Stimulated activated CD4-positive, alpha-beta T cell treated with anti-CD3 and anti-CD28 coated beads, Interleukin-4, amount 100 ng/mL, for 4 hours (primary cell): Measurements from ENCODE around the gene ACAN.
A peak's percentile ranks its signal among the peaks of the same experiment; 100 is the strongest.

ENCODE experiments used
- DNase-seq, 2 experiments: peaks; one replicate each; pipeline ENCODE4 v3.0.0-alpha.2; 2020

ACAN gene

DNA sequence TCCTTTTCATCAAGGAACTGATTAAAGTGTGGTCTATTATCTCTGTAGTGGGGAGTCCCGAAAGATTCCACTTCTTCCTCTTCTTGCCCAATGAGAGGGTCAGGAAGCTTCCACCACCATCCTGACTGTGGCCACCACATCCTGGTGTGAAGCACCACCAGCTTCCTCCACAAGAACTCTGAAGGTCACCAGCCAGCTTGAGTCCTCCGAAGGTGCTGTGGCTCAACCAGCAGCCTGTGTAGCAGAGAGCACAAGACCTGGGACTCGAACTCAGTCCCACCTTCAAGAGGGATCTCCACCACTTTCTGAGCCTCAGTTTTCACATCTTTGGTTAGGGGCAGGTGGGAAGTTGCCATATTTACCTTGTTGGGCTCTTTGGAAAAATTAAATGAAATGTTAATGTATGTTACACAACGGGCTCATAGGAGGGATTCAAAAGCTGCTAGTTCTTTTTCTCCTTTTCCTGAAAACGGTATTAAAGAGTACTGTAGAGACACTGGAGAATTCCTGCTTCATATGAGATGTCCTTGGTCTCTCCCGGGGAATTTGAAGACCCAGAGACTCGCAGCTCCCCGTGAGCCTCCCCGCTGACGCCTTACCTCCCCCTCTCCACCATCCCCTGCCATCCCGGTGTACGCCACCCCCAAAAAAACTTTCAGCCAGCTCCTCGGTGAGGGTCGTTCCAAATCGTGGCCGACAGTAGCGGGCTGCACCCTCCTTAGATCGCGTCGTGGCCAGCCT lies 816 bp upstream of the ACAN start:
- DNase-seq: no peak

- no peak for DNase-seq
Measured at GRCh38 chr15:88802991-88803240, 320 bp upstream of the ACAN start.

GRCh38 chr15:88803920-88804247 lies 648 bp downstream of the ACAN start:
- DNase-seq: no peak

DNA sequence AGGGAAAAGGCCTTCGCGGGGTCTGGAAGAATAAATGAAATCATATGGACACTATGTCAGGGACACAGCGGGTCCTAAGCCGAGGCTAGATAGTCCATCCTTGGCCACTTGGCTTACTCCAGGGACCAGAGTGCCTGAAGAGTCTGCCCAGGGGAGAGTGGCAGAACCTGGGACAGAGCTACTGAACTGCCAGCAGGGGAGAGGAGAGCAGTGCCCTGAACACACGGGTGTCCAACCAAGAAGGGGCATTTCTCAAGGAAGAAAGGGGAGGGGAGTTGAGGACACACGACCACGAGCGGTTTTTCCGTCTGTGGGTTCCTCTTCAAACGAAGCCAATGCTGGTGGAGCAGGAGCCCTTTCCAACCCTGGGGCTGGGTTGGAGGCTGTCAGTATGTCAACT lies 1.0 kb downstream of the ACAN start:
- DNase-seq: no peak

DNA sequence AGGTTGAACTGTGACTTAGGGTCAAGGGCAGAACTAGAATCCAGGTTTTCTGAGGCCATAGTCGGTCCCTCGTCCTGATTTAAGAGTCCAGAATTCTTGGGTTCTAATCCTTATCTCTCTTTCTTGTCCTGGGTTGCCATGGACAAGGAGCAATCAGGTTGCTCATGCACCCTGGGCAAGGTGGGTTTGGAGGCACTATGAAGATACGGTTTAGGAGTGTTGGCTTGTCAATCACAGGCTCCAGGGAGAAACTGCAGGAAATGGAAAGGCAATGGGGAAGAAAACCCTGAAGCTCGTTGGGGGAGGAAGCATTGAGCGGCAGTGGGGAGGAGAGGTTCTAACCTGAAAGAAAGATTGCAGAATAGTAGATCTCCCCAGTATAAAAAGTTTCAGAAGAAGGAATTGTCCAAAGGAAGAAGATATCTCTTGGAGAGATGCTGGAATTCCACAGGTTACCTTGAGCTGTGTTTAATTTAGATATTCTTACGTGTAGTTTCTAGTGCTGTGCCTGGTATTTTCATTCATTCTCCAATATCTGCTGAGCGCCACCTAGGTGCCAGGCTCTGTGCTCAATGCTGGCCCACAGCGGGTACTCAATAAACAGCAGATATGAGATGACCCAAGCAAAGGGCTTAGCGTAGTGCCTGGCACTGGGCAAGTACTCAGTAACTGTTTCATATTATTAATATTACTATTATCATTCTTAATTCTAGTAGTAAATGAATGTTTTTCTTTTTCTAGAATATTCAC lies 2.0 kb downstream of the ACAN start:
- no peak for DNase-seq

GRCh38 chr15:88810446-88810845 lies 7.2 kb downstream of the ACAN start:
- no peak for DNase-seq

GRCh38 chr15:88812133-88812532 lies 8.9 kb downstream of the ACAN start:
- no peak for DNase-seq

GRCh38 chr15:88813960-88814359 lies 10.7 kb downstream of the ACAN start:
- DNase-seq: no peak

DNA sequence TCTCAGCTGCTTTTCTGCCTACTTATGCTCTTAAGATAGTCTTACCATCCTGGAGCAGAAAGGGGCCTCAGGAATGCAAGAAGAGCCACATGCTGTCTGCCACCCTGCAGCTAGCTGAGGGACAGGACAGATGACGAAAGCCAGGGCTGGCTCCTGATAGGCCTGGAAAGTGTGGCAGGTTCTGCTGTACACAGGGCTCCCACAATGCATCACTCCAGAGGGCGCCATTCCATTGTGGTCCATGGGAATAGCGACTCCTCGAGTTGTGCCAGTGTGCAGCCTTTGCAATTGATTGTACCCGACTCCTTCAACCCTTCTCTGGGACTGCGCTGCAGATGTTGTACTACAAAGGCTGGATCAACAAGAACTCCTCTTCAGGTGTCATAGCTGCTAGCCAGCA lies 11.2 kb downstream of the ACAN start:
- DNase-seq: no peak

- no peak for DNase-seq
Measured at GRCh38 chr15:88818920-88819319, 15.7 kb downstream of the ACAN start.

DNA sequence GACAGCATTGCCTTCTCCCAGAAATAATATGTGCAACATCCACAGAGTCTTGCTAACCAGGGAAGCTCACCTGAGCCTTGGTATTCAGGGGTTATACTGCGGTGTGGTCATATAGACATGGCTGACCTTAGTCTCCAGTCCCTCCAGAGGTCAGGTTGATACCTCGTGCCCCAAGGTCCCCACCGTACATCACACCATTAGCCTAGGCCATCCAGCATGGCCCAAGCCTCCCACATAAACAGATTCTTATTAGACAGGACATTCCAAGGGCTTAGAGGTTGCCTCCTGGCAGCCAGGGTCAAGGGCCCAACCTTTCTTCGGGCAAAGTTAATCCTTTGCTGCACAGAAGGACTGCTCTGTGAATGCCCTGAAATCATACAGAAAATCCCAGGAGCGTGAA lies 18.8 kb downstream of the ACAN start:
- no peak for DNase-seq

GRCh38 chr15:88828791-88829190 lies 25.6 kb downstream of the ACAN start:
- no peak for DNase-seq

- no peak for DNase-seq
Measured at GRCh38 chr15:88830016-88830415, 26.8 kb downstream of the ACAN start.

GRCh38 chr15:88832820-88833730 lies 29.8 kb downstream of the ACAN start:
- no peak for DNase-seq

- DNase-seq: no peak
Measured at GRCh38 chr15:88833731-88834100, 30.5 kb downstream of the ACAN start.

DNA sequence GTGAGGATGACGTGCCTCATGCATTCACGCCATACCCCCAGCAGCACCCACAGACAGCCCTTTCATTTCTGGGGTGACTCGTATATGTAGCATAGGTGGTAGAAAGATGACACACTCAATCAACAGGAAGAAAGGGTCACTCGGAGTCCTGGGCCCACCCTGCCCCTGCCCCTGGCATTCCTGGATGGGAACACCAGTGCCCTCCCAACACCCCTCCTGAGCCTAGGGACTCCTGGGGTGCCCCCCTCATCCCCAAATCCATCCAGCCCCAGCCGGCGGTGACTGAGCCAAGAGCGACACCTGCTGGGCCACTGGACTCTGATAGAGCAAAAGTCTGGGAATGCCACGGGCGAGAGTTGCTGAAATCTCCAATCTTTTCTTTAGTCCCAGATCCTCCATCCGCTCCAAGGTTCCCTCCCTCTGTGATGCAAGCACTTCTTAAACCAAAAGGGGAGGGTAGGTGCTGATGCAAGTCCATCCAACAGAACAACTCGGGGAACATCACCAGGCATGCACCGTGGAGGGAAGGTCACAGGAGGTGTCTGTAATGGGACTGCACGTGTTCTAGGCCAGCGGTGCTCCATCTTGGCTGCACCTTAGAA lies 31.1 kb downstream of the ACAN start:
- DNase-seq: peak in 1 of 2 experiments; percentile 10

DNA sequence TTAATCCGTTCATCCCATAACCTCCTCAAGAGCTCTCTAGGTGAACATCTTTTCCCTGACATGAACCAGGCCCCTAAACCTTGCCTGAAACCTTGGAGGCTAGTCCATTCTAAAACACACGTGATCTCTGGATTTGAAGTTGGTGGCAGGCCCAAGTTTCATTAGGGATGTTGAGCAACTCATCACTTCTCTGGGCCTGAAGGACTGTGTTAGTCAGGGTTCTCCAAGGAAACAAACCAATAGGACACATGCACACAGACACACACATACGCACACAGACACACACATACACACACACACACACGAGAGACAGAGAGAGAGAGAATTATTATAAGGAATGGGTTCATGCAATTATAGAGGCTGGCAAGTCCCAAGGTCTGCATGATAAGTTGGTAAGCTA lies 31.9 kb downstream of the ACAN start:
- no peak for DNase-seq

DNA sequence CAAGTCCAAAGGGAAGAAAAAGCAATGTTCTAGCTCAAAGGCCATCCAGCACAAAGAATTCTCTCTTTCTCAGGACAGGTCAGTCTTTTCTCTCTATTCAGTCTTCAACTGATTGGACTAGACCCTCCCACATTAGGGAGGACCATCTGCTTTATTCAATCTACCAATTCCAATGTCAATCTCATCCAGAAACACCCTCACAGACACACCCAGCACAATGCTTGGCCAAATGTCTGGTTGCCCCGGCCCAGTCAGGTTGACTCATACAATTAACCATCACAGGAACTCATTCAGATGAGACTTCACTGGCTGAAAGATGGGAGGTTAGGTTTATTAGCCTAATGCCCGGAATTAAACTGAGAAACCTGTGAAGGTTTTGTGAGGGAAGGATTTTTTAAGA lies 32.4 kb downstream of the ACAN start:
- no peak for DNase-seq

DNA sequence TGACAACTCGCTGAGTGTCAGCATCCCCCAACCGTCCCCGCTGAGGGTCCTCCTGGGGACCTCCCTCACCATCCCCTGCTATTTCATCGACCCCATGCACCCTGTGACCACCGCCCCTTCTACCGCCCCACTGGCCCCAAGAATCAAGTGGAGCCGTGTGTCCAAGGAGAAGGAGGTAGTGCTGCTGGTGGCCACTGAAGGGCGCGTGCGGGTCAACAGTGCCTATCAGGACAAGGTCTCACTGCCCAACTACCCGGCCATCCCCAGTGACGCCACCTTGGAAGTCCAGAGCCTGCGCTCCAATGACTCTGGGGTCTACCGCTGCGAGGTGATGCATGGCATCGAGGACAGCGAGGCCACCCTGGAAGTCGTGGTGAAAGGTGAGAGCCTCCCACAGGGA lies 35.4 kb downstream of the ACAN start:
- DNase-seq: no peak

GRCh38 chr15:88839146-88839545 lies 35.9 kb downstream of the ACAN start:
- no peak for DNase-seq

DNA sequence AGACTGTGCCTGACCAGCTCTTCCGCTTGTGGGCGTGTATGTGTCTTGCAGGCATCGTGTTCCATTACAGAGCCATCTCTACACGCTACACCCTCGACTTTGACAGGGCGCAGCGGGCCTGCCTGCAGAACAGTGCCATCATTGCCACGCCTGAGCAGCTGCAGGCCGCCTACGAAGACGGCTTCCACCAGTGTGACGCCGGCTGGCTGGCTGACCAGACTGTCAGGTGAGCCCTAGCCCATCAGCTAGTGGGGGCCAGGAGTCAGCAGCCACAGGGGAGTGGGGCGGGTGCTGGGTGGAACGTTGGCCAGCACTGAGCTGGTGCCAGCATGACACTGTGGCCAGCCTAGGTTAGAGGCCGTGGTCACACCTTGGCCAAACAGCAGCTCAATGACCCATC lies 36.7 kb downstream of the ACAN start:
- DNase-seq: no peak

GRCh38 chr15:88841236-88841635 lies 38.0 kb downstream of the ACAN start:
- no peak for DNase-seq

DNA sequence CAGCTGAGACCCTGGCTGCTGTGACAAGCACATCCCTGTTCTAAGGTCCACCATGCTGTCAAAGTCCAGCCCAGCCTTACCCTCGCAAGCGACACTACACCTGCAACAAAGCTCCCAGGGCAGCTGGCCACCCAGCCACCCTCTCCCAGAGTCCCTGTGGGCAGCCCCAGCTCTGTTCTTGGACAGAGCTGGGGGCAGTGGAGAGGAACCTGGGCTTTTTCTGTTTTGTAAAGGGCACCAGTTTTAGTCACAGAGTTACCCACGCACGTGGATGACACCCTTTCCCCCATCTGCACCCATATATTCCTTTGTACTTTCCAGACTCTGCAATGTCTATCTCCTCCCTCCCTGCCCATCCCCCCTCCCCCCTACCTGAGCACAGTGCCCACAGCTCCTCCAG lies 38.9 kb downstream of the ACAN start:
- no peak for DNase-seq

DNA sequence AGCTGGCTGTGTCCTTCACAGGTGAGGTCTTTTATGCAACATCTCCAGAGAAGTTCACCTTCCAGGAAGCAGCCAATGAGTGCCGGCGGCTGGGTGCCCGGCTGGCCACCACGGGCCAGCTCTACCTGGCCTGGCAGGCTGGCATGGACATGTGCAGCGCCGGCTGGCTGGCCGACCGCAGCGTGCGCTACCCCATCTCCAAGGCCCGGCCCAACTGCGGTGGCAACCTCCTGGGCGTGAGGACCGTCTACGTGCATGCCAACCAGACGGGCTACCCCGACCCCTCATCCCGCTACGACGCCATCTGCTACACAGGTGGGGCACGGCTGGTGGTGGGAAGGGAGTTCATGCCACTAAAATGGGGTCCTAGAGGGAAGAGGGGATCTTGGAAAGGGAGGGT lies 40.1 kb downstream of the ACAN start:
- no peak for DNase-seq
